ENCODE measurements around the gene DTD1. TPM values are rescaled to one million over a fixed set of nuclear protein-coding genes. Genes with fewer than 3 reads are reported as not detected.

Gene DTD1
- total RNA-seq, 1 donor from 2014 or later, result 49.9 TPM

DNA sequence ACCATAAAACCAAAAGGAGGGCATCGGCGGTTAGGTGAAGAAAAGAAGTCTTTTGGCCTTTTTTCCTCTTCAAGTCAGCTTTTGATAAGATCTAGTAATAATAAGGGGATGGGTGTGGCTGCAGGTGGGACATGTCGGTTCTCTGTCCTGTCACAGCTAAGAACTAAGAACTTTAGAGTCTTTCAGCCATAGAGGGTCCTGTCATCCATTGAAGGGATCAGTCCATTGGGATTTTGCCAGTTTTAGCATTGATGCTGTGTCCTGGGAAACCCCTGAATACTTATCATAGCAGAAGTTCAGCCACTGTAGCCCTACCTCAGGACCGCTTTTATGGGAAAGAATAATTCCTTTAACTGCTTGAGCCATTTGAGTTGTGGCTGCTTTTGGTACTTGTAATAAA, 207.5 kb downstream of the DTD1 start:
- peaks cover 12% of the 10 kb centered on the region for H3K9me3 Mint-ChIP-seq
- peaks cover 6% of the 10 kb centered on the region for H3K4me1 Mint-ChIP-seq
- H3K4me3 Mint-ChIP-seq, result peak overlapping the region; percentile 5
- H3K27ac Mint-ChIP-seq, result no peak overlapping the region
- H3K36me3 Mint-ChIP-seq (ENCODE audit: low read depth), result peaks cover 3% of the 10 kb centered on the region
- H3K27me3 Mint-ChIP-seq, result peaks cover 6% of the 10 kb centered on the region
- intact Hi-C loops (cut with micrococcal nuclease), result no loop called here
- DNase-seq, result no peak

DNA sequence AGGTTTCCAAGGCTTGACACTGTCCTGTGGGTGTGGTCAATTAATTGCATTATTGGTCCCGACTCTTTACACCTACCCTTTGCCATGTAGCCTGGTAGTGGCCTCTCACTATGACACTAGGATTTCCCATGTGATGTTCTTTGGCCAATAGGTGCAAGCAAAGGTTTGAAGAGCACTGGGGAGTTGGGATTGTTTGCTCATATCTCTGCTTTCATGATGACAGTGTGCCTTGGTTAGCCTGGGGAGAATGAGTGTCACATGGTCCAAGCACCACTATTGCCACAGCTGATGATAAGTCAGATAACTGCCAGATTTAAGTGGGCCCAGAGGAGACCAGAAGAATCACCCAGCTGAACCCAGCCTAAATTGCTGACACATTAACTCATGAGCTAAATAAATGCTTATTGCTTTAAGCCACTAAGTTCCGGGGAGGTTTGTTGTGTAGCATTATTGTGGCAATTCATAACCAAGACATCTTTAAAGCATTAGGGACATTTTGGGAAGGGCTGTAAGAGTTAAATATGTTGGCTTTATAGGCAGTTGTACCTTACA, 208.5 kb downstream of the DTD1 start:
- intact Hi-C loops (cut with micrococcal nuclease), result no loop called here
- Mint-ChIP-seq H3K36me3 (ENCODE audit: low read depth) (peaks cover 3% of the 10 kb centered on the region), H3K27me3 (peaks cover 2% of the 10 kb centered on the region), H3K9me3 (peaks cover 12% of the 10 kb centered on the region), H3K27ac (no peak overlapping the region), H3K4me1 (peaks cover 6% of the 10 kb centered on the region), H3K4me3 (no peak overlapping the region)
- no peak for DNase-seq

DNA sequence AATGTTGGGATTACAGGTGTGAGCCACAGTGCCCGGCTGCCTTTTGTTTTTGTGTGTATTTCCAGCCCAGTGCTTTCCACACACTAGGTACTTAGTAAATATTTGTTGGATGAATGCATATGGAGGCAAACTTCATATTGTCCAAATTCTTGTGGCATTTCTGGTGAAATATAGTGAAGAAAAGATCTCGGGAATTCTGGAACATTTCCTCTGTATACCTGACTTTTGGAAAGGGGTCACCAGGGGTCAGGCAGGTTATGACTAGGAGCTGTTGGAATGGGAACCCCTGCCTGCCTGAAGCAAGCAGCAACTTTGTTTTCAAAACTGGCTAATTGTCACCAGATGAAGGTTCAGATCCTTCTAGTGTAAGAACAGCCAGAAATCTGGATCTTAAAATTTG, 213.7 kb downstream of the DTD1 start:
- no peaks in the 10 kb centered on the region for H3K27me3 Mint-ChIP-seq
- intact Hi-C loops (cut with micrococcal nuclease), result no loop called here
- H3K27ac Mint-ChIP-seq, result no peak overlapping the region
- no peaks in the 10 kb centered on the region for H3K36me3 Mint-ChIP-seq (ENCODE audit: low read depth)
- no peak overlapping the region for H3K4me3 Mint-ChIP-seq
- H3K9me3 Mint-ChIP-seq, result peaks cover under 1% of the 10 kb centered on the region
- no peak for DNase-seq
- H3K4me1 Mint-ChIP-seq, result no peaks in the 10 kb centered on the region

DNA sequence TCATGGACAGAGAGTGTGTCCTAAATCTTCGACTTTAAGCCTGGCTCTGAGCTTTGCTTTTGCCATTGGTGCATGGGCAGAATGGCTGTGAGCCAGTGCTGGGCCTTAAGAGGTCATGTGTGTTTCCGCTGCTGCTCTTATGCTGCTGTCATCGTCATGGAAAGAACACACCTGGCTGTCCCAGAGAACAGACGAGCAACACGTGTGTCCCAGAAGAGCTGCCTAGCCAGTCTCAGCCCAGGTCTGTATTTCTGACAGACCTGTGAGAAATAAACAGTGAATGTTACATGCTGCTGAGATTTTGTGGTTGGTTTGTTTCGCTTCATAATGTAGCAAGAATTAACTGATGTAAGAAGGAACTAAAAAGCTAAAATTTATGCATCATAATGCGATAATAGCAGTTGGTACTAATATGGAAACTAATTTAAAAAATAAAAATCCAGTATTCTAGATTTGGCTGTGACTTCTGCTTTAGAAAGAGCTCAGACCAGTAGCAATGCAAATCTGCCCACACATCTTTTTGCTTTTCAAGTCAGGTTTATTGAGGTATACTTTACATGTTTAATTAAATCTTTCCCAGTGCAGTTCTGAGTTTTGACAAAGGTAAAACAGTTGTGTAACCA, 214.3 kb downstream of the DTD1 start:
- intact Hi-C loops (cut with micrococcal nuclease), result no loop called here
- no peaks in the 10 kb centered on the region for H3K9me3 Mint-ChIP-seq
- no peak overlapping the region for H3K4me3 Mint-ChIP-seq
- no peaks in the 10 kb centered on the region for H3K4me1 Mint-ChIP-seq
- H3K27ac Mint-ChIP-seq, result no peak overlapping the region
- H3K36me3 Mint-ChIP-seq (ENCODE audit: low read depth), result no peaks in the 10 kb centered on the region
- no peaks in the 10 kb centered on the region for H3K27me3 Mint-ChIP-seq
- no peak for DNase-seq

DNA sequence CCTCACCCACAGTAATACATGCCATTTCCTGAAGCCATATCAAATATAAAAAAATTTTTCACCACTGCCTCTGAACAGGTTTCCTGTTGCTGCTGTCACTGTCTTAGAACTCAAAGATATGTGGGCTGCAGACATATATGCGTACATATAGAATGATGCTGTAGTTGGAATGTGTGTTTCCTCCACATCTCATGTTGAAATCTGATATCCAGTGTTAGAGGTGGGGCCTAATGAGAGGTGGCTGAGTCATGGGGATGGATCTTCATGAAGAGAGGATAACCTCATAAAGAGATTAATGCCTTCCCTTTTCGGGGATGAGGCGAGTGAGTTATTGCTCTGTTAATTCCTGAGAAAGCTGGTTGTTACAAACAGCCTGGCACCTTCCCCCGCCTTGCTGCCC, 218.0 kb downstream of the DTD1 start:
- no peak for DNase-seq
- Mint-ChIP-seq H3K36me3 (ENCODE audit: low read depth) (no peaks in the 10 kb centered on the region), H3K27me3 (no peaks in the 10 kb centered on the region), H3K27ac (no peak overlapping the region), H3K4me3 (no peak overlapping the region), H3K4me1 (no peaks in the 10 kb centered on the region), H3K9me3 (no peaks in the 10 kb centered on the region)
- intact Hi-C loops (cut with micrococcal nuclease), result no loop called here

DNA sequence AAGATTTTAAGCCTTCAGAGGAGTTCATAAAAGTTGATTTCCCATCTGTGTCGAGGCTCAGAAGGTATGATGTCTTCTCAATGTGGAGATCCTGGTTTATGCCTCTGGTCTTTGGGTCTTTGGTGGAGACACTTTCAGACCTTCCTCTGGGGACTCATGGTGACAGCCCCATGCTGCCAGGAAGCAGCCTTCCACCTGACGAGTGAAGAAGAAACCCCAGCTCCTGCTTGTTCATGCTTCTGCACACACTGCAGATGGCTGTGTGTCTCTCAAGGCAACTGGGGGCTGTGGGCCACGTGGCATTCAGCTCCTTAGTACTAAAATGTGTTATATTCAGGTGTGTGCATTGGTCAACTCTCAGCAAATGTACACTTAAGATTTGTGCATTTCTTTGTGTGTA, 220.9 kb downstream of the DTD1 start:
- no peaks in the 10 kb centered on the region for H3K4me1 Mint-ChIP-seq
- no peaks in the 10 kb centered on the region for H3K36me3 Mint-ChIP-seq (ENCODE audit: low read depth)
- no peaks in the 10 kb centered on the region for H3K27me3 Mint-ChIP-seq
- intact Hi-C loops (cut with micrococcal nuclease), result no loop called here
- no peak overlapping the region for H3K4me3 Mint-ChIP-seq
- no peak for DNase-seq
- H3K9me3 Mint-ChIP-seq, result no peaks in the 10 kb centered on the region
- H3K27ac Mint-ChIP-seq, result no peak overlapping the region

DNA sequence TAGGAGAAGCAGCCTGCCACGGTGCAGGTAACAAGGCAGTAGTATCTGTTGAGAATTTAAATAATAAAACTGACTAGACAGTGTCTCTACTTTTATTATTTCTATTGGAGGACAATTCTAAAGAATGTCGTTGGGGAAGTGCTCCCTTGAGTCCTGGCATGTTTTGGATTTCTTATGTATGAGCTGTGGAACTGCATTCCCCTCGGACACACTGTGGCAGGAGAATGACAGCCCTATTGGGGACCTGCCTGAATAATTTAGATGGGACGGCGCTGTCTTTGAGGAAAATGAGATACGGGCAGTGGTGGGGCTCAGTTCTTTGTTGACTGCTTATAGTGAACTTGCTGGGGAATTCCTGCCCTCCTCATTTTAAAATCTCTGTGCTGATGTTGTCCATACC, 223.3 kb downstream of the DTD1 start:
- intact Hi-C loops (cut with micrococcal nuclease), result no loop called here

DNA sequence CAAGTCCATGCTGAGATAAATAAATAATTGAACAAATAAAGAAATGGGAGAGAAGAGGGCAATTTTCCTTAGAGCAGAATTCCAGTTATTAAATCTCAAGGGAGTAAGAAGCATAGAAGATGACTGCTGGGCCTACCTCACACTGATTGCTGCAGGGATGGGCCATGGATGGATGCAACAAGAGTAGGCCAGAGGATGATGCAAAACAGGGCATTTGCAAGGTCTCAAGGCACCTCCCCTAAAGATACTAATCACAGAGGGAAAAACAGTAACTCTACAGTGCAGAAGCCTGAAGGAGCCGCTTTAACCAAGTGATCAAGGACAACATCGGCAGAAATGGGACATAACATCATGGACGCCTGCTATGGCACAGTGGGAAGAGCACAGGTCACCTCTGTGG, 224.1 kb downstream of the DTD1 start:
- no peaks in the 10 kb centered on the region for H3K4me1 Mint-ChIP-seq
- H3K4me3 Mint-ChIP-seq, result no peak overlapping the region
- no peaks in the 10 kb centered on the region for H3K9me3 Mint-ChIP-seq
- H3K27me3 Mint-ChIP-seq, result no peaks in the 10 kb centered on the region
- intact Hi-C loops (cut with micrococcal nuclease), result no loop called here
- no peak overlapping the region for H3K27ac Mint-ChIP-seq
- H3K36me3 Mint-ChIP-seq (ENCODE audit: low read depth), result no peaks in the 10 kb centered on the region
- DNase-seq, result no peak

More for the DNA sequence above, 223.3 kb downstream of the DTD1 start:
- Mint-ChIP-seq H3K36me3 (ENCODE audit: low read depth) (no peaks in the 10 kb centered on the region), H3K4me3 (no peak overlapping the region), H3K4me1 (no peaks in the 10 kb centered on the region), H3K9me3 (no peaks in the 10 kb centered on the region), H3K27ac (no peak overlapping the region), H3K27me3 (no peaks in the 10 kb centered on the region)
- DNase-seq, result no peak

DNA sequence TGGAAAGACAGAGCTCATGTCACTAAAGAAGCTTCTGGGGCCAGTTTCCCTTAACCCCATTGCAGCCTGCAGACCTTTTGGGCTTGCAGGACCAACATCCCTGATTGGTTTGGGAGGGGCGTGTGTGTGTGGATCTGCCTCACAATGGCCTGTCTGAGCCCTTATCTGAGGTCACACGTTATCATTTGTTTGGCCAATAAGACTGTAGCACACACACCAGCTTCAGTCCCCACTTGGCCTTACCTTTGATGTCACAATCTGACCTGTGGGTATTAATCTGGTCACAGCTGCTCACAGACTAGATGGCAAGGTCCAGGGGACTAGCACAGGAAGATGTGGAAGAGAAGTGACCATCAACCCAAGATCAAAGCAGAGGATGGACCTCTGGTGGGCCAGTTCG, 225.6 kb downstream of the DTD1 start, which contains the start of gene SCP2D1:
Gene SCP2D1 (plus strand): TSS at position 301 of the 400 bp plus-strand sequence. CDS start 33 bp downstream, at position 334.
- intact Hi-C loops (cut with micrococcal nuclease), result no loop called here
- no peaks in the 10 kb centered on the region for H3K27me3 Mint-ChIP-seq
- DNase-seq, result no peak
- H3K9me3 Mint-ChIP-seq, result no peaks in the 10 kb centered on the region
- no peak within 1 kb of the TSS for H3K4me3 Mint-ChIP-seq
- no peak within 1 kb of the TSS for H3K27ac Mint-ChIP-seq
- no peaks in the 10 kb centered on the region for H3K4me1 Mint-ChIP-seq
- H3K36me3 Mint-ChIP-seq (ENCODE audit: low read depth), result no peaks in the 10 kb centered on the region

DNA sequence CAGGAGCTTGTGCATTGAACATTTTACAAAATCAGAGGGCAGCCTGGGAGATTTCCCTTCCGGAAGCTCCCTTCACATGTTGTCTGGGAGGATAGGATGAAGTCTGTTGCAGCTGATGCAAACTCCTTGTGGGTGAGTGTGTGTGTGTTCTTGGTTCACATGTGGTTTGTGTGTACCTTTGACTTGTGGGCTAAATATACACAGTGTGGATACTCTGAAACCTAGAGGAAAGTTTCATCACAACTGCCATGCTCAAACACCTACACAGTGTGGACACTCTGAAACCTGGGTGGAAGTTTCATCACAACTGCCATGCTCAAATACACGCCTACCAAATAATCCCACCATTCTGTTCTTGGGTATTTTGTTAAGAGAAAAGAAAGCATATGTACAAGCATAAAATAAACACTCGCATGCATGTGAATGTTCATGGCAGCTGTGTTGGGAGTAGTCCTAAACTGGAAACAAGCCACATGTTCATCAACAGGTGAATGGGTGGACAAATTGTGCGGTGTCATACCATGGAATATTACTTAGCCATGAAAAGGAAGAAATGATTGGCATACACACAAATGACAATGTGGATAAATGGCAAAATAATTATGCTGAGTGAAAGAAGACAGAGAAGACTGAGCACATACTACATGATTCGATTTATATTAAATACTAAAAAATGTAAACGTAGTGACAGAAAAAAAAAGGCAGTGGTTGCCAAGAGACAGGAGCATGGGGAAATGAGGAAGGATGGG, 227.5 kb downstream of the DTD1 start:
- DNase-seq, result no peak
- H3K9me3 Mint-ChIP-seq, result no peaks in the 10 kb centered on the region
- H3K27me3 Mint-ChIP-seq, result no peaks in the 10 kb centered on the region
- no peak overlapping the region for H3K4me3 Mint-ChIP-seq
- H3K27ac Mint-ChIP-seq, result no peak overlapping the region
- intact Hi-C loops (cut with micrococcal nuclease), result no loop called here
- H3K36me3 Mint-ChIP-seq (ENCODE audit: low read depth), result no peaks in the 10 kb centered on the region
- H3K4me1 Mint-ChIP-seq, result no peaks in the 10 kb centered on the region

Other genes starting within 250 kb of the DTD1 start
- 1.8 and 1.9 TPM in 2 replicates for gene DZANK1, start 121.0 kb upstream of the DTD1 start, total RNA-seq
- 15.0 and 15.3 TPM in 2 replicates for gene POLR3F, start 120.7 kb upstream of the DTD1 start, total RNA-seq
- gene RBBP9, start 90.8 kb upstream of the DTD1 start, total RNA-seq, result 21.1 and 24.3 TPM in 2 replicates
- gene SEC23B, start 80.1 kb upstream of the DTD1 start, total RNA-seq, result 108 TPM in 2 replicates
- gene SMIM26, start 20.6 kb upstream of the DTD1 start, total RNA-seq, result 55.8 and 60.2 TPM in 2 replicates
- gene SCP2D1, start 225.7 kb downstream of the DTD1 start, total RNA-seq, result not detected in 2 replicates

Data from activated CD4-positive, alpha-beta T cell treated with anti-CD3 and anti-CD28 coated beads, Interleukin-2, amount 10 ng/mL, durations not matched to agents 24 days and 14 days (primary cell).